ENCODE results near the gene TEX2.
A peak's percentile ranks its signal among the peaks of the same experiment; 100 is the strongest.

The TEX2 gene

GRCh38 chr17:64269687-64270649 is 6.9 kb upstream of the TEX2 start:
- no peak for DNase-seq (ENCODE audit: low read depth in 1 of 2, low spot score in 1 of 2)

GRCh38 chr17:64264891-64265290 is 1.8 kb upstream of the TEX2 start:
- DNase-seq (ENCODE audit: low read depth in 1 of 2, low spot score in 1 of 2): no peak

- DNase-seq (ENCODE audit: low read depth in 1 of 2, low spot score in 1 of 2): peak; percentile 24 to 45
Measured at GRCh38 chr17:64262198-64262999, 661 bp downstream of the TEX2 start.

- DNase-seq (ENCODE audit: low read depth in 1 of 2, low spot score in 1 of 2): no peak
Measured at GRCh38 chr17:64261417-64262145, 1.5 kb downstream of the TEX2 start.

GRCh38 chr17:64260886-64261285 is 2.2 kb downstream of the TEX2 start:
- no peak for DNase-seq (ENCODE audit: low read depth in 1 of 2, low spot score in 1 of 2)

GRCh38 chr17:64259922-64260321 is 3.1 kb downstream of the TEX2 start:
- DNase-seq (ENCODE audit: low read depth in 1 of 2, low spot score in 1 of 2): no peak

DNA sequence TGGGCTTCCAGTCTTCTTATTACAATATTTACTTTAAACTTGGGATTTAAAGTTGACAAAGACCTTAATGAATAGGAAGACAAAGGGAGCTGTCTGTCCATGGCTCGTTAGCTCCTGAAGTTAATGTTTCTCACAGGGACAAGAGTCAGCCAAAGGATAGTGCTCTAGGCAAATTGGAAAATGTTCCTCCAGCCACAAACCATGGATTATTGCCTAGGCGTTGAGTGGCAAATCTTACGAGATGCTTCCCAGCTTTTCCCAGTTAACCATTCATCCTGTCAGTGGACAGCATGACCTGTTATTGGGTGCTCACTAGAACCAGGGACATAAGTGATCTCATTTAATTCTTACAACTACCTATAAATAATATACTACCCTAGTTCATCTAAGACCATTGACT is 3.6 kb downstream of the TEX2 start:
- DNase-seq (ENCODE audit: low read depth in 1 of 2, low spot score in 1 of 2): no peak

- DNase-seq (ENCODE audit: low read depth in 1 of 2, low spot score in 1 of 2): no peak
Measured at GRCh38 chr17:64256913-64257807, 5.9 kb downstream of the TEX2 start.

GRCh38 chr17:64255764-64256163 is 7.3 kb downstream of the TEX2 start:
- DNase-seq (ENCODE audit: low read depth in 1 of 2, low spot score in 1 of 2): no peak

DNA sequence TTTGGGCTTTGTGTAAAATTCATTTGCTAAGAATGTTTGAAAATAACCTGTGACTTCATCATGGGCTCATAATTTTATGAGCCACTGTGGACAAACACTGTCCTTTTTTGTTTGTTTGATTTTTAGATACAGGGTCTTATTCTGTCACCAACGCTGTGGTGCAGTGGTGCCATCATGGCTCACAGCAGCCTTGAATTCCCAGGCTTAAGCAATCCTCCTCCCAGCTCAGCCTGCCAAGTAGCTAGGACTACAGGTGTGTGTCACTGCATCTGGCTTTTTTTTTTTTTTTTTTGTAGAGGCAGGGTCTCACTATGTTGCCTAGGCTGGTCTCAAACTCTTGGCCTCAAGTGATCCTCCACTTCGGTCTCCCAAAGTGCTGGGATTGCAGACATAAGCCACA is 8.3 kb downstream of the TEX2 start:
- no peak for DNase-seq (ENCODE audit: low read depth in 1 of 2, low spot score in 1 of 2)

DNA sequence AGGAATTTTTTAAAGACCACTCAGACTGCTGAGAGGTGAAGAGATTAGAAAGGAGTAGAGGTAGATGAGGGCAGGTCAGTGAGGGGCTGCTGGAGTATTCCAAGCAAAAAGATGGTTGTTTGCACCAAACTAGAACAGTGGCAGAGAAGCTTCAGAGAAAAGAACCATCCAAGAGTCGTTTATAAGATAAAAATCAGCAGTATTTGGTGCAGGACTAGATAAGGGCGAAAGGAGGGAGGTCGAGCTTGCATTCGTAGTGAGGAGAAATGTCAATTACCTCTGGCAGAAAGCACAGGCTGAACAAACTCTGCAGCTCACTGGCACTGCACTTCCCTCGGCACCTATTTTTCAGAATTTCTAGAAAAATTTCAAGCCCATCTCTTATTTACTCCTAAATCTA is 9.6 kb downstream of the TEX2 start:
- DNase-seq (ENCODE audit: low read depth in 1 of 2, low spot score in 1 of 2): no peak

DNA sequence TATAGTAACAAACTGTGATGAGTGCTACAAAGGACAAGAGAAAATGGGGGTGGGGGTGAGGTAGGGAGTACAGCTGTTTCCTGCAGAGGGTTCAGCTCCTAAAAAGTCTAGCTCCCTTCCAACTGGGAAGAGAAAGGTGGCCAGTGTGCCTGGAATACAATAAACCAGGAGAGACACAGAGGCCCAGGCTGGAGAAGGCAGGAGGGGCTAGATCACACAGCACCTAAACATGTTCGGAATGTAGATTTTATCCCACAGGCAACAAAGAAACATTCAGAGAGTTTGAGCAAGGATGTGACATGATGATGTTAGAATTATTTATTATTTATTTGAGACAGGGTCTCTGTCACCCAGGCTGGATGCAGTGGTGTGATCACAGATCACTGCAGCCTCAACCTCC is 10.2 kb downstream of the TEX2 start:
- no peak for DNase-seq (ENCODE audit: low read depth in 1 of 2, low spot score in 1 of 2)

DNA sequence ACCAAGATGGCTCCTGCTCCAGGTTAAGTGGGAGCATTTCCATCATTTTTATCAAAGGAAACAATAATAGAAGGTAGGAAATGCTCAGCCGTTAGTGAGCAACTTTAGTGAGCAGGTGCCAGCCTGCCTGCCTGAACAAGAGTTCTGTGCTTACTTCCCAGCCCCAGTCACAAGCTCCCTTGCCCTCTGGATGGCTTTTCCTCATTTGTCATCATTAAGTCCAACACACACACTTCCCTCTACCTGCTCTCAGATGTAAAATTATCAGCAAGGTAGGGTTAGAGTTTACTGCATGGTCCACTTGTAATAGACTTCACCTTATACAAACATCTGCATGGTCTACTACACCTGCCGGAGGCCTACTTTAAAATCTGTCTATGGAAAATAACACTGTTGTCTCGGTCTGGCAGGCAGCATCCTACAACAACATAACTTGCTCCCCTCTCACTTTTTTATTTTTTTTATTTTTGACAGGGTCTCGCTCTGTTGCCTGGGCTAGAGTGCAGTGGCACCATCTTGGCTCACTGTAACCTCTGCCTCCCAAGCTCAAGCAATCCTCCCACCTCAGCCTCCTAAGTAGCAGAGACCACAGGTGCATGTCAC is 12.7 kb downstream of the TEX2 start:
- no peak for DNase-seq (ENCODE audit: low read depth in 1 of 2, low spot score in 1 of 2)

- DNase-seq (ENCODE audit: low read depth in 1 of 2, low spot score in 1 of 2): no peak
Measured at GRCh38 chr17:64247836-64248235, 15.2 kb downstream of the TEX2 start.

DNA sequence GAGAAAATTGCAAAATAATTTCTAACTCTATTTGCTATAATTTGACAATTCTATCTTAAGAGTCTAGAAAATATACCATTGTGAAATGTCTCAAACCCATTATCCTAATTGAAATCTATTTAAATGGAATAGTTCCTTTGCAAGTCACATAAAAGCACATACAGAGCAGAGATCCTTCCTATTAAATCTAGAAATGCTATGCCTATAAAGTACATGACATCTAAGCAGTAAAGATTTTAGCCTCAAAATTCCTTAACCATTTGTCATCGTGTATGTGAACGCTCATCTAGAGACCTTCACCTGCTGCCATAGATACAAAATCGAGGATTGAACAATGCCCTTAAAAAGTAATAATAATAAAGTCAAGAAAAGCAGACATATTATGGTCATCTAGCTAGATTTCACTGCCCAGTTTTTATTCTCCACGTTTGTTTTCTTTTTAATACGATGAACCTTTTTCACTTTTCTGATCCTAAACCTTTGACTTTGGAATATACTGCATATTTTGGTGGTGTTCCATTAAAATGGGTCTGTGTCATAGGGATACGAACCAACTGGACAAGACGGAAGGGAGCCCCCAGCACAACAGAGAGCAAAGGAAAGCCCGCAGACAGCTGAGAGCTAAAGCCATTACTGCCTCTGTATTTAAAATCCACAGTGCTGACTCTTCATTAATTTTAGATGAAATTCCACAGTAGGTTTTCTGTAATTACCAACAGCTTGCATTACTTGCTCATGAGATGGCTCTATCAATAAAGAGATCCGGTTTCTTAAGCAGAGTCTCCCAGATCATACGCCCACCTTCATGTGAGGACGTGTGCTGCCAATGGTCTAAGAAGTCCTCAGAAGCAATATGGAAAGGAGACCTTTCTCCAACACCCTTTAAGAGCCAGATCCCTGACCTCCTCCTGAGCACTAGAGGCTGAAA is 17.6 kb downstream of the TEX2 start:
- DNase-seq (ENCODE audit: low read depth in 1 of 2, low spot score in 1 of 2): no peak

DNA sequence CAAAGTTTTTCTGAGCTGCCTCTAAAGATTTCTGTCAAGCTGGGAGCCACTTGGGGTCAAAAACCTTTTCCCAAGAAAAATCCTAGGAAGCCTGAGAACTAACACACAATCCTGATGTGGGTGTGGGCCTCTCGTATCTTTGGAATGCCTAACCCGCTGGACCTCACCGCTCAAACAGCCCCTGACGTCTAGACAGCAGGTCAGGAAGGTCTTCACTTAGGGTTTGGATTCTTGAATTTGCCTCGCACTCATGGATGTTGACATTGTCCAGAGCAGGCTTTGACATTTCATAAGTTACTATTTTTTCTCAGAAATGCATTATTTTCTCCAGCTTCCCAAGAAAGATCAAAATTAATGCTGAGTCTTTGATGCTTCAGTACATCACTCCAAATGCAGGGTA is 18.9 kb downstream of the TEX2 start:
- no peak for DNase-seq (ENCODE audit: low read depth in 1 of 2, low spot score in 1 of 2)

- DNase-seq (ENCODE audit: low read depth in 1 of 2, low spot score in 1 of 2): no peak
Measured at GRCh38 chr17:64243340-64243739, 19.7 kb downstream of the TEX2 start.

- no peak for DNase-seq (ENCODE audit: low read depth in 1 of 2, low spot score in 1 of 2)
Measured at GRCh38 chr17:64242633-64243032, 20.4 kb downstream of the TEX2 start.

- DNase-seq (ENCODE audit: low read depth in 1 of 2, low spot score in 1 of 2): no peak
Measured at GRCh38 chr17:64240741-64241347, 22.2 kb downstream of the TEX2 start.
